ENCODE results near the gene VTA1. TPM values are rescaled to one million over a fixed set of nuclear protein-coding genes. Genes with fewer than 3 reads are reported as not detected.

VTA1 gene
- total and polyA plus RNA-seq, 2 of the 8 experiments (the other 6 are each of a cell fraction or from before 2014, with no cell fraction given) = 63.6 to 67.0 TPM

DNA sequence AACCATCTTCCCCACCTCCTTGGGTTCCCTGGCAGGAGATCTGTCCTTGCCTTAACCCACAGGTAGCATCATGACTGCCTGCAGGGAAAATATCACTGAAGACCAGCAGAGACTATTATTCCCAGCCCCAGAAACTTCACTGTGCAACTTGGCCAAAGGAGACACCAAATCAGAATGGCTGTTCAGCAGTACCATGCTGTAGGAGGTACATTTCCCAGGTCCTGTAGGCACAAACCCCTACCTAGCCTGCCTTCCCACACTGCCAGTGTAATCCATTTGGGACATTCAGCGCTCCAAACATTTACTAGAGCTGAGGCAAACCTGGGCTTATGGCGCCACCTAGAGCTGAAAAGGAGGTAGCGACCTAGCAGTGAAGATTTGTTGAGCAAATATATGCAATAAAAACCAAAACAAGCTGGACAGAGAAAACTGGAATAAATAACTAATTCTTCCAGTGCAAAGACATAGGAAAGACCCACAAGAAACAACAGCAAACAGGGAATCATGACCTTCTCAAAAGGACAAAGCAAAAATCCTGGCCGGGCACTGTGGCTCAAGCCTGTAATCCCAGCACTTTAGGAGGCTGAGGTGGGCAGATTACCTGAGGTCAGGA, 60.3 kb downstream of the VTA1 start:
- Histone ChIP-seq H3K4ac (replicated peaks; ENCODE audit: insufficient read length, low read depth, low read length) (no peak overlapping the region), H3K79me1 (ENCODE audit: low read depth, low read length) (no peaks in the 10 kb centered on the region), H2BK120ac (replicated peaks; ENCODE audit: low read depth, low read length) (no peak overlapping the region), H3K9me3 (ENCODE audit: insufficient read depth in 2 of 2, low read depth in 1 of 2, low read length in 1 of 2) (peaks cover 0 to 1% of the 10 kb centered on the region in 2 experiments; a peak in 1 of 4 replicates), H2BK20ac (ENCODE audit: low read length) (no peak overlapping the region), H3K23me2 (ENCODE audit: low read depth, low read length) (no peaks in the 10 kb centered on the region), H3K14ac (ENCODE audit: insufficient read length) (no peak overlapping the region), H4K91ac (replicated peaks; ENCODE audit: insufficient read length, low read length) (no peak overlapping the region), H2BK12ac (ENCODE audit: low read depth, low read length) (no peak overlapping the region), H3K79me2 (ENCODE audit: control insufficient read depth in 1 of 2, insufficient read depth in 2 of 2, low read length in 2 of 2) (no peaks in the 10 kb centered on the region), H4K8ac (ENCODE audit: extremely low read depth, insufficient read depth, low read length) (no peak overlapping the region), H2AK5ac (ENCODE audit: low read depth, low read length) (no peak overlapping the region), H4K20me1 (replicated peaks in 1 of 2; ENCODE audit: control insufficient read depth in 1 of 2, insufficient read depth in 2 of 2, low read length in 2 of 2) (no peaks in the 10 kb centered on the region), H3K27me3 (replicated peaks in 1 of 4; ENCODE audit: control insufficient read depth in 3 of 4, extremely low read depth in 1 of 4, insufficient read depth in 3 of 4, low read length in 3 of 4) (no peaks in the 10 kb centered on the region), H2BK15ac (ENCODE audit: low read length) (no peak overlapping the region), H4K5ac (ENCODE audit: insufficient read length, low read depth, low read length) (no peak overlapping the region), H3K36me3 (ENCODE audit: control insufficient read depth in 2 of 4, insufficient read depth in 4 of 4, low read length in 3 of 4) (peaks cover 0 to 9% (median under 1%) of the 10 kb centered on the region in 4 experiments; a peak in 2 of 8 replicates), H3K27ac (ENCODE audit: low read depth, low read length) (no peak overlapping the region), H2BK5ac (ENCODE audit: low read depth, low read length) (no peak overlapping the region), H3K18ac (ENCODE audit: extremely low read depth, low read length) (no peak overlapping the region), H3K4me1 (replicated peaks in 1 of 4; ENCODE audit: control insufficient read depth in 3 of 4, insufficient read depth in 4 of 4, low read length in 3 of 4) (no peaks in the 10 kb centered on the region), H3K4me3 (ENCODE audit: extremely low read depth in 1 of 4, insufficient read depth in 2 of 4, low read depth in 3 of 4, low read length in 4 of 4) (no peak overlapping the region), H3K4me2 (ENCODE audit: insufficient read depth in 1 of 2, low read depth in 2 of 2, low read length in 2 of 2) (no peak overlapping the region), H3K23ac (ENCODE audit: insufficient read length) (no peak overlapping the region), H3K9ac (replicated peaks in 1 of 4; ENCODE audit: extremely low read depth in 1 of 4, low read depth in 3 of 4, low read length in 3 of 4) (no peak overlapping the region), H2AFZ (ENCODE audit: low read length) (no peak overlapping the region), H3K56ac (replicated peaks; ENCODE audit: insufficient read length, low read depth, low read length) (no peak overlapping the region)
- FAIRE-seq (peak; percentile 80), DNase-seq (ENCODE audit: low read depth in 1 of 2, low spot score in 2 of 2) (peak; percentile 21 to 63)
- ChIA-PET CTCF (ENCODE audit: partially characterized antibody) (interaction anchor here (0.6 to 2.0 kb wide), 23 partner anchors 8 to 1141 kb away, joined by 3 to 18 read pairs (median 4); no protein-coding TSS in a partner anchor), POLR2A (ENCODE audit: partially characterized antibody) (no interaction called here)
- WGBS, 2 experiments (ENCODE audit: extremely low coverage in 1 of 2, insufficient coverage in 1 of 2, insufficient read length in 1 of 2, insufficient replicate concordance in 2 of 2, low coverage in 1 of 2, low lambda C conversion rate in 2 of 2, missing lambda C conversion rate in 1 of 2) = 32% methylated on average over 4 of the region's 4 CpGs; no CpG with 5 or more reads in 1 of the 2 experiments
- TF ChIP-seq POLR2A (IDR thresholded peaks at IDR 0.05; ENCODE audit: control extremely low read depth in 1 of 2, low read depth in 2 of 2, low read length in 2 of 2) (no peak), RAD21 (IDR thresholded peaks at IDR 0.05 in 1 of 2, conservative IDR thresholded peaks at IDR 0.05 in 1 of 2; ENCODE audit: low read depth in 2 of 2, low read length in 2 of 2) (peak; percentile 91 to 92), NRF1 (IDR thresholded peaks at IDR 0.05; ENCODE audit: low read depth, low read length) (no peak), KDM5A (IDR thresholded peaks at IDR 0.05; ENCODE audit: low read length) (no peak), RBBP5 (IDR thresholded peaks at IDR 0.05; ENCODE audit: borderline replicate concordance, low read depth, low read length) (no peak), SIN3A (conservative IDR thresholded peaks at IDR 0.05 in 1 of 2, IDR thresholded peaks at IDR 0.05 in 1 of 2; ENCODE audit: low read depth in 1 of 2, low read length in 2 of 2) (no peak), GTF2F1 (IDR thresholded peaks at IDR 0.05; ENCODE audit: borderline replicate concordance, low read depth, low read length) (0 out of 2 replicates have a peak, but pooled peaks have one; percentile 54), CBX5 (IDR thresholded peaks at IDR 0.05; ENCODE audit: low read depth, low read length) (no peak), YY1 (IDR thresholded peaks at IDR 0.05; ENCODE audit: low read depth, low read length) (no peak)
- TF ChIP-seq, protein P1, sequence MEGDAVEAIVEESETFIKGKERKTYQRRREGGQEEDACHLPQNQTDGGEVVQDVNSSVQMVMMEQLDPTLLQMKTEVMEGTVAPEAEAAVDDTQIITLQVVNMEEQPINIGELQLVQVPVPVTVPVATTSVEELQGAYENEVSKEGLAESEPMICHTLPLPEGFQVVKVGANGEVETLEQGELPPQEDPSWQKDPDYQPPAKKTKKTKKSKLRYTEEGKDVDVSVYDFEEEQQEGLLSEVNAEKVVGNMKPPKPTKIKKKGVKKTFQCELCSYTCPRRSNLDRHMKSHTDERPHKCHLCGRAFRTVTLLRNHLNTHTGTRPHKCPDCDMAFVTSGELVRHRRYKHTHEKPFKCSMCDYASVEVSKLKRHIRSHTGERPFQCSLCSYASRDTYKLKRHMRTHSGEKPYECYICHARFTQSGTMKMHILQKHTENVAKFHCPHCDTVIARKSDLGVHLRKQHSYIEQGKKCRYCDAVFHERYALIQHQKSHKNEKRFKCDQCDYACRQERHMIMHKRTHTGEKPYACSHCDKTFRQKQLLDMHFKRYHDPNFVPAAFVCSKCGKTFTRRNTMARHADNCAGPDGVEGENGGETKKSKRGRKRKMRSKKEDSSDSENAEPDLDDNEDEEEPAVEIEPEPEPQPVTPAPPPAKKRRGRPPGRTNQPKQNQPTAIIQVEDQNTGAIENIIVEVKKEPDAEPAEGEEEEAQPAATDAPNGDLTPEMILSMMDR (IDR thresholded peaks at IDR 0.05; ENCODE audit: control extremely low read depth in 1 of 3, insufficient read depth in 1 of 3, low read depth in 1 of 3, low read length in 3 of 3) = peak; percentile 48 to 89 (median 77)

All from H1 (cell line).